ENCODE results near the gene MEGF11.

The MEGF11 gene

GRCh38 chr15:66045542-66045941, 208.0 kb downstream of the MEGF11 start:
- no peak for DNase-seq (ENCODE audit: low read depth)
- no peak for TF ChIP-seq CTCF (conservative IDR thresholded peaks at IDR 0.05; ENCODE audit: low read length)

DNA sequence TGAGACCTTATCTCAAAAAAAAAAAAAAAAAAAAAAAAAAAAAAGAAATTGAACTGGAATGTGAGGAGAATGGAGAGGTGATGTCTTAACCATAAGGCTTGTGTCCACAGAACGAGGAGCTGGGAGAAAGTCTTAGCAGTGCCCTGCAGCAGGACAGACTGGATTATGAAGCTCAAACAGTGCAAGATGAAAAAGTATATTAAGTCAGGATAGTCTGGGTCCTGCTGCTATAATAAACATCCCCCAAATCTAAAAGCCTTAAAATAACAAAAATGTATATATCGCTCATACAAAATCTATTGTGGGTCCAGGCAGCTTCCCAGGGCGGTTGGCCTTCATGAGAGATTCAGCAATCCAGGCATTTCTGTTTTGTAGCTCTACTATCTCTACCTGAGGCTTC, 208.7 kb downstream of the MEGF11 start:
- no peak for TF ChIP-seq CTCF (conservative IDR thresholded peaks at IDR 0.05; ENCODE audit: low read length)
- no peak for DNase-seq (ENCODE audit: low read depth)
- H3K4me3 ChIP-seq (ENCODE audit: low read length) = no peak overlapping the region

More at GRCh38 chr15:66045542-66045941, 208.0 kb downstream of the MEGF11 start:
- no peak overlapping the region for H3K4me3 ChIP-seq (ENCODE audit: low read length)

GRCh38 chr15:66043264-66043663, 210.3 kb downstream of the MEGF11 start:
- no peak for TF ChIP-seq CTCF (conservative IDR thresholded peaks at IDR 0.05; ENCODE audit: low read length)
- no peak for DNase-seq (ENCODE audit: low read depth)
- no peak overlapping the region for H3K4me3 ChIP-seq (ENCODE audit: low read length)

- TF ChIP-seq CTCF (conservative IDR thresholded peaks at IDR 0.05; ENCODE audit: low read length) = no peak
- no peak for DNase-seq (ENCODE audit: low read depth)
- H3K4me3 ChIP-seq (ENCODE audit: low read length) = no peak overlapping the region
Observed at GRCh38 chr15:66042624-66043023, 210.9 kb downstream of the MEGF11 start.

GRCh38 chr15:66041276-66041675, 212.3 kb downstream of the MEGF11 start:
- no peak overlapping the region for H3K4me3 ChIP-seq (ENCODE audit: low read length)
- DNase-seq (ENCODE audit: low read depth) = no peak
- TF ChIP-seq CTCF (conservative IDR thresholded peaks at IDR 0.05; ENCODE audit: low read length) = no peak

DNA sequence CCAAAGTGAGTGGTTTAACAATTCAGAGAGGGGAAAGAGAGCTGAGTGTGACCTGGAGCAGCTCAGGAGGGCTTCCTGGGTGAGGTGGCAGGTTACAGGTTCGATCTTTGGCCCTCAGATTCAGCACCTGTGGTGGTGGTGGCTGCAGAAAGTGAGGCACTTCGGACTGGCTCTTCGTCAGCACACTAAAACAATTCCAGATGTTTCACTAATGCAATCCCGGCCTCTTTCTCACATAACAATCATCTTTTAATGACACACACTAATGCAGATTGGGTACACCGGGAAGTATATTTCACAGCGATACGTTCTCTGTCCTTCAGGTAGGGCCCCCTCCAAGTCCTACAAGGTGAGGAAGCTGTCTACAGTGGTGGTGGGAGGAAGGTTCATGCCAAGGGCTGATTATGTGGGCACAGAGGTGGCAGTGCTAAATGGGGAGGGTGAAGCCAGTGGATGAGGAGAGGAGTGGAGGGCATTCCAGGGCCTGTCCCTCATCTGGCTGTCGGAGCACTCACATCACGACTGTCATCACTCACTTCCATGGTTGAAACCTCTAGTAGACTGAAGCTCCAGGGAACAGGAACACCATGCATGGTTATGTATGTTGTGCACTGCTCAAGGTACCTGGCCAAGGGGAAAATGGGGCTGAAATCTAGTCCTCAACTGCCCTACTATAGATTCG, 213.2 kb downstream of the MEGF11 start:
- peak; percentile 31 for DNase-seq (ENCODE audit: low read depth)
- TF ChIP-seq CTCF (conservative IDR thresholded peaks at IDR 0.05; ENCODE audit: low read length) = no peak
- H3K4me3 ChIP-seq (ENCODE audit: low read length) = no peak overlapping the region

DNA sequence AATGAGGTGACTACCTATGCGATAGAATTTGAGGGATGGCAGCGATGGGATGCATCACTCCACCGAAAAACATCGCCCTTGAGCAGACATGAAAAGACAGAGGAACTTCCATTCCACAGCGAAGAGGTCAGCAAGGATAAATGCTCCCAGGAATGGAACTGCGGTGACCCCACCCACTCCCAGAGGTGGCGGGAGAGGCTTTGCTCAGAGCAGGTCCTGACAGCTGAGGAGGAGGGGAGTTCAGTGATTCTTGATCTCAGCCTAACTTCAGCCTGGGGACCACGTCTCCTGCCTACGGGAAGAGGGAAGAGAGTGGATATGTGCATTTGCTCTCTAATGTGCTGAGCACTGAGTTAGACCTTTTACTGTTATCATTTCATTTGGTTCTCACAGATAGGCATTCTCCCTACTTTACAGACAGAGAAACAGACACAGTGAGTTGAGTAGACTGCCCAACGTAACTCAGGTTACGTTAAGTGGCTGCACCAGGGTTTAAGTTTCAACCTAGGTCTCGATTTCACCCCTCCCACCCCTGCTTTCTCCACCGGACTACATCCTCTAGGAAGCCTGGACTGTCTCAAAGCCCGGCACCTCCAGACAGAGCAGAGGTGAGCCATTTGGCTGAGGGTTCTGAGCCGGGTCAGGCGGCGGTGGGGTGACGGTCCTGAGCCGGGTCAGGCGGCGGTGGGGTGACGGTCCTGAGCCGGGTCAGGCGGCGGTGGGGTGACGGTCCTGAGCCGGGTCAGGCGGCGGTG, 214.3 kb downstream of the MEGF11 start:
- no peak overlapping the region for H3K4me3 ChIP-seq (ENCODE audit: low read length)
- peak; percentile 16 for DNase-seq (ENCODE audit: low read depth)
- no peak for TF ChIP-seq CTCF (conservative IDR thresholded peaks at IDR 0.05; ENCODE audit: low read length)

Data from AG10803 (cell line).